GM19099 (cell line): ENCODE data around the gene DICER1.

Source experiments
- POLR2A ChIP-seq: IDR thresholded peaks from 3 replicates; pipeline ENCODE4 v1.6.1; 2011; ENCODE audit warnings: low read depth; ENCODE audit not compliant: insufficient read length; ENCODE audit errors: extremely low read depth

DICER1 gene, protein sequence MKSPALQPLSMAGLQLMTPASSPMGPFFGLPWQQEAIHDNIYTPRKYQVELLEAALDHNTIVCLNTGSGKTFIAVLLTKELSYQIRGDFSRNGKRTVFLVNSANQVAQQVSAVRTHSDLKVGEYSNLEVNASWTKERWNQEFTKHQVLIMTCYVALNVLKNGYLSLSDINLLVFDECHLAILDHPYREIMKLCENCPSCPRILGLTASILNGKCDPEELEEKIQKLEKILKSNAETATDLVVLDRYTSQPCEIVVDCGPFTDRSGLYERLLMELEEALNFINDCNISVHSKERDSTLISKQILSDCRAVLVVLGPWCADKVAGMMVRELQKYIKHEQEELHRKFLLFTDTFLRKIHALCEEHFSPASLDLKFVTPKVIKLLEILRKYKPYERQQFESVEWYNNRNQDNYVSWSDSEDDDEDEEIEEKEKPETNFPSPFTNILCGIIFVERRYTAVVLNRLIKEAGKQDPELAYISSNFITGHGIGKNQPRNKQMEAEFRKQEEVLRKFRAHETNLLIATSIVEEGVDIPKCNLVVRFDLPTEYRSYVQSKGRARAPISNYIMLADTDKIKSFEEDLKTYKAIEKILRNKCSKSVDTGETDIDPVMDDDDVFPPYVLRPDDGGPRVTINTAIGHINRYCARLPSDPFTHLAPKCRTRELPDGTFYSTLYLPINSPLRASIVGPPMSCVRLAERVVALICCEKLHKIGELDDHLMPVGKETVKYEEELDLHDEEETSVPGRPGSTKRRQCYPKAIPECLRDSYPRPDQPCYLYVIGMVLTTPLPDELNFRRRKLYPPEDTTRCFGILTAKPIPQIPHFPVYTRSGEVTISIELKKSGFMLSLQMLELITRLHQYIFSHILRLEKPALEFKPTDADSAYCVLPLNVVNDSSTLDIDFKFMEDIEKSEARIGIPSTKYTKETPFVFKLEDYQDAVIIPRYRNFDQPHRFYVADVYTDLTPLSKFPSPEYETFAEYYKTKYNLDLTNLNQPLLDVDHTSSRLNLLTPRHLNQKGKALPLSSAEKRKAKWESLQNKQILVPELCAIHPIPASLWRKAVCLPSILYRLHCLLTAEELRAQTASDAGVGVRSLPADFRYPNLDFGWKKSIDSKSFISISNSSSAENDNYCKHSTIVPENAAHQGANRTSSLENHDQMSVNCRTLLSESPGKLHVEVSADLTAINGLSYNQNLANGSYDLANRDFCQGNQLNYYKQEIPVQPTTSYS (N-terminal part only)

DNA sequence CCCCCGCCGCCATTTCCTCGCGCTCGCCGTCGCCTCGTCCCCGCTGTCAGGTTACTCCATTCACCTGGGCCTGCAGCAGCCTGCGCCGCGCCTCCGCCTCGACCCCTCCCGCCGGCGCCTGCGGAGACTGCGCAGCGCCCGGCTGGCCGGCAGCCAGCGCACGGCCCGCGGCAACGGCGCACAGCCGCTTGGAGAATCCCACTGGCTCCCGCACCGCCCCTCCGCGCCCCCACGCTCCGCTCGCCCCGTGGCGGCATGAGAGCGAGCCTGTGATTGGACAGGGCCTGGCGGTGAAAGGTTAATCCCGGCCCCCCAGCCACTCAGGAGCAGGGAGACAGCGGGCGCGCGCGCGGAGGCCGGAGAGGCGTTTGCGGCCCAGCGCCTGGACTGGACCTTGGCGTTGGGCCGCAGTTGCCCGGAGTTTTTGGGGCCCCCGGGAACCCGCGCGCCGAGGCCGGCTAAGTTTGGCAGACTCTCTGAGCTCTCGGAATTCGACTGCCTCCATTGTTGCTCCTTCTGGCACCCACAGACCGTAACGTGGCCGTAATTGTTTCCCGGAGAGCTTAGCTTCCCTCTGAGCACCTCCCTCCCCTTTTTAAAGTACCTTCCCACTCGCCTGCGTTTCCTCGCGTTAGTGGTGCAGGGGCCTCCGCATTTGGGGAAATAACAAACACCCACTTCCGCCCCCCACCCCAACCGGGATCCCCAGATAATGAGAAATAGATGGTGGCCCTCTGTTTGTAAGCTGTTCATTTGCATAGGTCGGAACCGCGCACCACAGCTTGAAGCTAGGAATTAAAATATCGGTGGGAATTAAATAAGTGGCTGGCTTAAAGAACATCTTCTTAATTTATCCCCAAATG lies at the start of gene DICER1:
TSS of gene DICER1 (minus strand) at position 203 of the 863 bp plus-strand sequence. CDS start 24,071 bp downstream, outside the sequence.
- TF ChIP-seq POLR2A = peak; percentile 66

DNA sequence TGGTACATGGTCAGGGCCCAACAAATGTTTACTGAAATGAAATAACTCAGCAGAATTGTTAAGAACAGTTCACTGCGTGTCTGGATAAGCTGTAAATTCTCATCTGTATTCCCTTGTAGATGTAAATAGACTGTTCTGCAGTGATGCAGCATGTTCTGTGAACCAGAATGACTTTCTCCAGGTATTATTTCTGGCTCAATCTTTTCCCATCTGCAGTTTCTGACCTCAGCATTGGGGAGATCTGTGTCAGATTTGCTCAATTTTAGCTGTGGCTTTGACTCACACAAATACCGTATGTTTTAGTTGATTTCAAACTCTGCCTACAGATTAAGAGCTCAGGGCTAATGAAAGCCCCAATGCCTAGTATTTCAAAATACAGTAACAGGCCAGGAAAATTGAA lies 49.2 kb upstream of the DICER1 start:
- TF ChIP-seq POLR2A = no peak

DNA sequence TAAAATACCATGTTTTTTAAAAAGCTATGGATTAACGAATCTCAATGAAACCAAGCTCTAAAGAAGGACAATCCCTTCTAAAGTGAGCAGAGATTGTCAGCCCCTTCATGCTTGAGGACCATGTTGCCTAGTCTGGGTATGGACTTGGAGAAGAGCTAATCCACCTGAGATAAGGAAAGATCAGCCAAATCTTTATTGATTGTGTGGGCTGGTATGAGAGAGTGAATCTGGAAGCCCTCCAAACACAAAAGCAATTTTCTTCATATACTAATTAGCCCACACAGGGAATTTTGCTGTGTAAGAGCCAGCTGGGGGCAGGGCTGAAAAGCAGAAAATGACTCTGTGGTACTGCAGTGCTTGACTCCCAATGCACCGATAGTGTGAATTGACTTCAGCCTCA lies 47.4 kb upstream of the DICER1 start:
- no peak for TF ChIP-seq POLR2A

DNA sequence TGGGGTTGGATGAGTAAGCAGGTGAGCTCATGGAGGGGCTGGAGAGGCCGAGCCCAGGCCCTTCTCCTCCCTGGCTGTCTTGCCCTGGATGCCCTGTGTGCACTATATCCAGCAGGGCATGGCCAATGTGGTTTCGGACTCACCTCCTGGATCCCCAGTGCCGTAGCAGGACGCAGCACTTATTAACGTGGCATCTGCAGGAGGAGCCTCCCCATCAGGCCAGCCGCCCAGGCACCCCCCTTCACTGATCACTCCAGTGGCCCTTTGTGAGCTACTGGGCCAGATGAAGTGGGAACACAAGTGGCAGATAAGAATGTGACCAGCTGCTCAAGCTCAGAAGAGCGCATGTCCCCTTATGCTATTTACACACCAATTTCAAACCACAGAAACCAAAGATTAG lies 43.1 kb upstream of the DICER1 start:
- TF ChIP-seq POLR2A = no peak

DNA sequence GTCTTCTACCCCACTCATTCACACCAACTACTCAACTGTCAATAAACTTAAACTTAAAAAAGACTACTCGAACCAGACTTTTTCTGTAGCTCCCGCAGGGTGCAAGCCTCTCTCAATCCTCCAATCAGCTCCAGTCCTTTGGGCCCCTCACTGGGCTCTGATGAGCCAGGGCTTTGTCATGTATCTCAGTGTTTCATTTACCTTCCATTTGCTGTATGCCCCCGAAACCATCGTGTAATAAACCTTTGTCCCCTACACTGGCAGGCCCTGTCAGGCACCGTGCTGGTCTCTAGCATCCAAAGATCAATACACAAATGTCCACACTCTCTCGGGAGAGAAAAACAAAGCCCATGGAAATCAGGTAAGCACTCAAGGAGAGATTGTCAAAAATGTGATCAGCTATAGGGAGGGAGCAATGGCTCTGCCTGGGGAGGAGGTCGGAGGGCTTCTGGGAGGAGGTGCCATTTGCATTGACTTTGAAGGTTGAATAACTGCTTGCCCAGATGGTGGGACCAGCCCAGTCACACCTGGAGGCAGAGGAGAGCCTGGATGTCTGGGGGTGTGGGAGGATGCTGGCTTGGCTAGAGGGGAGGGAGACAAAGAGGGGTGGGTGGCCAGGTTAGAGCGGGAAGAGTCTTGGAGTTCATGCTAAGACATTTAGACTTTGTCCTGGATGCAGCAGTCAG lies 42.1 kb upstream of the DICER1 start:
- no peak for TF ChIP-seq POLR2A

DNA sequence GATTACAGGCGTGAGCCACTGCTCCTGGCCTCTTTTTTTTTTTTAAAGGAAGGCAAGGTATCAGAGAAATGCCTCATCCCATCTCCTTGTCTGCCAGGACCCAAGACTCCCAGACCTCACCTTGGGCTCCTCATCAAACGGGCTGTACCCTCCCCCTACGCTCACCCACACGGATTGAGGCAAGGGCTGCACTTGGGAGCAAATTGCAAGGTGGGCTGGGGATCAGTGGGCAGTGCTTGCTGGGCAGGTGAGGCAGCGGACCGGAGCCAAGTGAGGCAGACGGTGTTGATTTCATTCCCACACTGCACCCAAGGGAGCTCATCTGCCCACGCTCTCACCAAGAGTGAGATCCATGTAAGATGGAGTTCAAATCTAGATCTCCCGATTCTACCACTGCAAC lies 41.0 kb upstream of the DICER1 start:
- no peak for TF ChIP-seq POLR2A

DNA sequence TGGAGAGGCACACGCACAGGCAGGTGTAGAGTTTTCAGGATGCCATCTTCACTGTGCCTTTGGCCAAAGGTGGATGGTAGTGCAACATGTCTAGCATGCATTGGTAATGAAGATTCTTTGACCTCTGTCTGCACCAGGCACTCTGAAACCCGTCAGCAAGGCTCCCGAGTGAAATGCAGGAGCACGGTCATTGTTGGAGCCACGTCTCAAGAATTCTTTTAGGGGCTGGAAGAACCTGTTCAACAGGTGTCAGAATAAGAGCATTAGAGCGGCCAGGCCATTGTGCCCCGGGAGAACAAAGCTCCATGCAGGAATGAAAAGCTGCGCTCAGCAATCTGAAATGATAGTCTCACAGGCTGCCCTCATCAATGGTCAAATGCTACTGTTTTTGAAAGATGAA lies 40.2 kb upstream of the DICER1 start:
- no peak for TF ChIP-seq POLR2A

DNA sequence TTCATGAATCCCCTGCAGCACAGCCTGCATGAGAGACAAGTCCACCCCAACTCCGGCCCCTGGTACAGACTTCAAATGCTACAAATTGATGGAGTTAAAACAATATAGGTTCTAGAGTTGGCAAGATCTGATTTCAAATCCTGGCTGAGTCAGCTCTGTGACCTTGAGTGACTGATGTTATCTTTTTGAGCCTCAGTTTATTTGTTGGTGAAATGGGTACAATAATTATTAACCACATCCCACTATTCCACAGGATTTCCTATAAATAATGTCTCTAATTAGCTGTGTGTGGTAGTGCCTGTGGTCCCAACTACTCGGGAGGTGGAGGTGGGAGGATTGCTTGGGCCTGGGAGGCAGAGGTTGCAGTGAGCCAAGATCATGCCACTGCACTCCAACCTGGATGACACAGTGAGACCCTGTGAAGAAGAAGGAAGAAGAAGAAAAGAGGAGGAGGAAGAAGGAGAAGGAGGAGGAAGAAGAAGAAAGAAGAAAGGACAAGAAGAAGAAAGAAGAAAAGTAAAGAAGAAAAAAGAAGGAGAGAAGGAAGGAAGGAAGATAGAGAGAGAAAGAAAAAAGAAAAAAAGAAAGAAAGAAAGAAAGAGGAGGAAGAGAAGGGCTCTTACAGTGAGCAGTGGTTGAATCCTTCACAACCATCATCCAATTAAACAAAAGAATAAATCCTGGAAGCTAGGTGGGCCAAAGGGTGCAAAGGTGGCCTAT lies 39.7 kb upstream of the DICER1 start:
- no peak for TF ChIP-seq POLR2A

DNA sequence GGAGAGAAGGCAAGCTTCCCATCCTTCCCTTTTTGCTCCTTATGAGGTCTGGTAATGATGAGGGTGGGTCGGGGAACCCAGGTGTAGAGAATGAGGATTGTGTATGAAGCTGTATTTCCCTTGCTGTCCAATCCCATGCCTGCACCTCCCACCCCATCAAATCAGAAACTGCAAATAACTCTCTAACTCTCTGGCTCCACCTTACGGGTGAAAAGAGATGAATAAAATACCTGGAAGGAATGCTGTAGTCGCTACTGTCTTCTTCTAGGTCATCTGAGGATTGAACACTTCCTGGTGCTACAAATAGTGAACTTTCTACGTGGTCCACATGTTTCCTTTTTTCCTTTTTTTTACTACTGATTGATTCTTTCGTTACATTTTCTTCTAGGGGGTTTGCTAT lies 38.9 kb upstream of the DICER1 start:
- TF ChIP-seq POLR2A = no peak

DNA sequence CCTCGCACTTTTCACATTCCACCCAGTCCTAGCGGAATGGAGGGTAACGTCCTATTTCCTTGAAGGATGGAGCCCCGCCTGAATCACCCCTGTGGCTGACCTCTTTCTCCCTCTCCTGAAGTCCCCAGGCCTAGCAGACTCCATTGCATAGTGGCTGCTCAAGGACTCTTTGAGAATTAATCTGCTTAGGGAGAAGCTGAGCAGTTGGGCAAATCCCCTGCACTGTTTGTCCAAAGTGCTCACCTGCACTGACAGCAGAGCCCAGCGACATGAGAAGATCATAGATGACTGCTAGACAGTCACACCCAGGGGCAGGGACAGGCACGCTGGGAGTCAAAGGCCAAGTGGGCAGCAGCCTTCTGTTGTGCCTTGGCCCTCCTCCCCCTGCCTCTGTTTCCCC lies 37.7 kb upstream of the DICER1 start:
- no peak for TF ChIP-seq POLR2A

DNA sequence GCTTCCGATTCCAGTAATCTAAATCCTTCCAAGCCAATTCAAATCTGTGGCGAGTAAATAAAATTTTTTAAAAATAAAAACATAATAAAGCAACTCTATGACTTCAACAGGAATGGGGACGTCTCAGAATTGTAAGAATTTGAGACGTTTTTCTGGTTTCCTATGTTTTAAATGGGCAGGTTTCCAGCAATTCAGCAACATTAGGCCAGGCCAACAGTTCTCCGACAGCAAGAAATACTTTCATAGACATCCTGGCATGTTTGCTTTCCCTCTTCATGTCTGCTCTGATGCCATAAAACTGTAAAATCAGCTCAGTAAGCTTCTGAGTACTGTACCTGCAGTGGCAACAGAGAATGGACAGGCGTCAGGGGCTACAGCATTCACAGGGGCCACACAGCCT lies 35.8 kb upstream of the DICER1 start:
- no peak for TF ChIP-seq POLR2A

DNA sequence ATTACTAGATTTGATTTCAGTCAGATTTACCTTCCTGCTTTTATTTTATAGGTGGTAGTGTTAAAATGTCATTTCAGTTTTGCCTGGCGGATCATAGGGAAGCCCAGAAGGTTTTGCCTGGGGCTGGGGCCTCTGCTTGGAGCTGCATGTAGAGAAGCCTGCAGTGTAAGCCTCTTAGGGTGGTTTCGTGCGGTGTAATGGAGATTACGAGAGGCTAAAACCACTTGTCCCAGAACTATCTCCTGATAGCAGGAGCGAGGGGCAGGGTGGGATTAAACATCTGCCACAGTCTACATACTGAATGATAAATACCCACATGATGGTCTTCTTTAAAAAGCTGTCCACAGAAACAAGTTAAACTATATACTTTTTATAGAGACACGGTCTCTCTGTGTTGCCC lies 35.0 kb upstream of the DICER1 start:
- no peak for TF ChIP-seq POLR2A
